Activated naive CD4-positive, alpha-beta T cell treated with anti-CD3 and anti-CD28 coated beads for 36 hours (primary cell): Measurements from ENCODE around the gene ARHGEF37. TPM values are rescaled to one million over a fixed set of nuclear protein-coding genes. Genes with fewer than 3 reads are reported as not detected.
A peak's percentile ranks its signal among the peaks of the same experiment; 100 is the strongest.

Experiments used
- CTCF ChIA-PET: fragments of 350-600 bp; sonication (Branson Sonifier 250); formaldehyde crosslinking; loops from one replicate; lab custom pipeline; 2021; ENCODE audit warnings: antibody characterized with exemption; lab: Charles Lee
- DNase-seq: peaks from one replicate; pipeline ENCODE4 v3.0.0-alpha.2; 2020
- H3K27ac Mint-ChIP-seq: one replicate; pipeline ENCODE4 v1.8.0; 2021; ENCODE audit warnings: mild to moderate bottlenecking, mixed read lengths
- H3K27me3 Mint-ChIP-seq: one replicate; pipeline ENCODE4 v1.8.0; 2021; ENCODE audit warnings: low read depth, mixed read lengths
- H3K36me3 Mint-ChIP-seq: one replicate; pipeline ENCODE4 v1.8.0; 2021; ENCODE audit warnings: low read depth, mixed read lengths
- H3K4me1 Mint-ChIP-seq: one replicate; pipeline ENCODE4 v1.8.0; 2021; ENCODE audit warnings: low read depth, mixed read lengths
- H3K4me3 Mint-ChIP-seq: one replicate; pipeline ENCODE4 v1.8.0; 2021; ENCODE audit warnings: mild to moderate bottlenecking, moderate library complexity, mixed read lengths
- H3K9me3 Mint-ChIP-seq: one replicate; pipeline ENCODE4 v1.8.0; 2021; ENCODE audit warnings: mixed read lengths
- intact Hi-C: fragments of 100-400 bp; cut with micrococcal nuclease; formaldehyde crosslinking; loops from one replicate; pipeline ENCODE4 v1.15.1; 2023
- total RNA-seq, 2 experiments: library from RNA; stranded (reverse); gene quantifications; one replicate each; pipeline ENCODE4 v1.2.3, GENCODE V29; 2021

ARHGEF37 gene
- total RNA-seq, 2 experiments from 2014 or later: 0.95 to 2.0 TPM

- no peak for DNase-seq
- Mint-ChIP-seq H3K27ac (no peak overlapping the region), H3K4me1 (peaks cover 13% of the 10 kb centered on the region), H3K27me3 (no peaks in the 10 kb centered on the region), H3K4me3 (no peak overlapping the region), H3K9me3 (no peaks in the 10 kb centered on the region), H3K36me3 (no peaks in the 10 kb centered on the region)
- intact Hi-C loops: no loop called here
- CTCF ChIA-PET: no interaction called here
Observed at GRCh38 chr5:149631506-149631905, 50.2 kb downstream of the ARHGEF37 start.

- Mint-ChIP-seq H3K4me1 (peaks cover 13% of the 10 kb centered on the region), H3K27me3 (no peaks in the 10 kb centered on the region), H3K27ac (no peak overlapping the region), H3K36me3 (no peaks in the 10 kb centered on the region), H3K4me3 (no peak overlapping the region), H3K9me3 (no peaks in the 10 kb centered on the region)
- CTCF ChIA-PET: interaction anchor here (1.0 to 1.1 kb wide), 4 partner anchors 11 to 358 kb away, joined by 3 to 4 read pairs (median 4); no protein-coding TSS in a partner anchor
- intact Hi-C loops: no loop called here
- DNase-seq: peak; percentile 23
Observed at GRCh38 chr5:149632311-149633251, 51.3 kb downstream of the ARHGEF37 start.

- Mint-ChIP-seq H3K9me3 (no peaks in the 10 kb centered on the region), H3K27ac (no peak overlapping the region), H3K27me3 (no peaks in the 10 kb centered on the region), H3K4me3 (no peak overlapping the region), H3K4me1 (peaks cover 13% of the 10 kb centered on the region), H3K36me3 (no peaks in the 10 kb centered on the region)
- intact Hi-C loops: no loop called here
- no peak for DNase-seq
- CTCF ChIA-PET: interaction anchor here (0.9 to 1.6 kb wide), 6 partner anchors 13 to 220 kb away, joined by 3 to 6 read pairs (median 4); no protein-coding TSS in a partner anchor
Observed at GRCh38 chr5:149633476-149634350, 52.4 kb downstream of the ARHGEF37 start.

- H3K36me3 Mint-ChIP-seq: no peaks in the 10 kb centered on the region
- no peaks in the 10 kb centered on the region for H3K27me3 Mint-ChIP-seq
- intact Hi-C loops: no loop called here
- H3K4me1 Mint-ChIP-seq: peaks cover 13% of the 10 kb centered on the region
- CTCF ChIA-PET: interaction anchor here (0.7 to 7.1 kb wide), 3 partner anchors 162 to 218 kb away, joined by 4 to 75 read pairs (median 6); no protein-coding TSS in a partner anchor
- no peak for DNase-seq
- no peak overlapping the region for H3K4me3 Mint-ChIP-seq
- H3K27ac Mint-ChIP-seq: no peak overlapping the region
- no peaks in the 10 kb centered on the region for H3K9me3 Mint-ChIP-seq
Observed at GRCh38 chr5:149635394-149635793, 54.1 kb downstream of the ARHGEF37 start.

- no peak overlapping the region for H3K4me3 Mint-ChIP-seq
- CTCF ChIA-PET: interaction anchor here (0.6 to 7.1 kb wide), 22 partner anchors 8 to 711 kb away, joined by 3 to 75 read pairs (median 4); no protein-coding TSS in a partner anchor
- H3K36me3 Mint-ChIP-seq: no peaks in the 10 kb centered on the region
- peaks cover 13% of the 10 kb centered on the region for H3K4me1 Mint-ChIP-seq
- intact Hi-C loops: loop anchor here (1.0 to 2.0 kb wide), 5 partner anchors 192 to 582 kb away; no protein-coding TSS in a partner anchor
- H3K27me3 Mint-ChIP-seq: no peaks in the 10 kb centered on the region
- no peak overlapping the region for H3K27ac Mint-ChIP-seq
- DNase-seq: no peak
- H3K9me3 Mint-ChIP-seq: no peaks in the 10 kb centered on the region
Observed at GRCh38 chr5:149636191-149636860, 55.0 kb downstream of the ARHGEF37 start.

GRCh38 chr5:149636861-149637246, 55.6 kb downstream of the ARHGEF37 start:
- Mint-ChIP-seq H3K36me3 (no peaks in the 10 kb centered on the region), H3K27ac (no peak overlapping the region)
- peak; percentile 82 for DNase-seq

GRCh38 chr5:149638136-149638535, 56.8 kb downstream of the ARHGEF37 start:
- Mint-ChIP-seq H3K27ac (no peak overlapping the region), H3K4me3 (no peak overlapping the region), H3K27me3 (no peaks in the 10 kb centered on the region), H3K9me3 (no peaks in the 10 kb centered on the region), H3K36me3 (no peaks in the 10 kb centered on the region), H3K4me1 (peaks cover 4% of the 10 kb centered on the region)
- DNase-seq: no peak
- intact Hi-C loops: no loop called here
- CTCF ChIA-PET: interaction anchor here (1.9 to 7.1 kb wide), 6 partner anchors 15 to 215 kb away, joined by 4 to 75 read pairs (median 8); no protein-coding TSS in a partner anchor

More at GRCh38 chr5:149636861-149637246, 55.6 kb downstream of the ARHGEF37 start:
- intact Hi-C loops: loop anchor here (1.0 to 2.0 kb wide), 5 partner anchors 191 to 582 kb away; no protein-coding TSS in a partner anchor
- Mint-ChIP-seq H3K4me3 (no peak overlapping the region), H3K27me3 (no peaks in the 10 kb centered on the region), H3K4me1 (peaks cover 13% of the 10 kb centered on the region), H3K9me3 (no peaks in the 10 kb centered on the region)
- CTCF ChIA-PET: interaction anchor here (0.6 to 7.1 kb wide), 23 partner anchors 9 to 710 kb away, joined by 3 to 75 read pairs (median 4); no protein-coding TSS in a partner anchor

GRCh38 chr5:149638546-149639241, 57.4 kb downstream of the ARHGEF37 start:
- Mint-ChIP-seq H3K4me1 (no peaks in the 10 kb centered on the region), H3K27me3 (no peaks in the 10 kb centered on the region), H3K4me3 (no peak overlapping the region), H3K27ac (no peak overlapping the region), H3K9me3 (no peaks in the 10 kb centered on the region), H3K36me3 (no peaks in the 10 kb centered on the region)
- no peak for DNase-seq
- CTCF ChIA-PET: interaction anchor here (1.1 to 7.1 kb wide), 5 partner anchors 15 to 323 kb away, joined by 3 to 75 read pairs (median 11); no protein-coding TSS in a partner anchor
- intact Hi-C loops: no loop called here

- H3K27ac Mint-ChIP-seq: no peak overlapping the region
- no peak overlapping the region for H3K4me3 Mint-ChIP-seq
- no peaks in the 10 kb centered on the region for H3K9me3 Mint-ChIP-seq
- CTCF ChIA-PET: interaction anchor here (0.8 to 7.1 kb wide), 6 partner anchors 126 to 351 kb away, joined by 3 to 75 read pairs (median 4); no protein-coding TSS in a partner anchor
- no peaks in the 10 kb centered on the region for H3K36me3 Mint-ChIP-seq
- no peaks in the 10 kb centered on the region for H3K27me3 Mint-ChIP-seq
- no peaks in the 10 kb centered on the region for H3K4me1 Mint-ChIP-seq
- intact Hi-C loops: no loop called here
- no peak for DNase-seq
Observed at GRCh38 chr5:149639737-149640136, 58.4 kb downstream of the ARHGEF37 start.

- intact Hi-C loops: no loop called here
- no peaks in the 10 kb centered on the region for H3K4me1 Mint-ChIP-seq
Observed at GRCh38 chr5:149640350-149640999, 59.2 kb downstream of the ARHGEF37 start.

More at GRCh38 chr5:149640350-149640999, 59.2 kb downstream of the ARHGEF37 start:
- Mint-ChIP-seq H3K4me3 (no peak overlapping the region), H3K27ac (no peak overlapping the region), H3K27me3 (no peaks in the 10 kb centered on the region), H3K36me3 (no peaks in the 10 kb centered on the region), H3K9me3 (no peaks in the 10 kb centered on the region)
- CTCF ChIA-PET: interaction anchor here (0.8 to 7.1 kb wide), 5 partner anchors 126 to 350 kb away, joined by 3 to 75 read pairs (median 5); no protein-coding TSS in a partner anchor
- no peak for DNase-seq
